Neural progenitor cell (in vitro differentiated cells): ENCODE measurements around the gene SPDYE6.

Source experiments
- EZH2 ChIP-seq: fragments of 200-600 bp; sonication (generic); IDR thresholded peaks from 2 replicates; pipeline ENCODE4 v1.6.1; 2017; ENCODE audit warnings: antibody characterized with exemption, mild to moderate bottlenecking, moderate library complexity
- TF ChIP-seq, protein P1 (sequence below): fragments of 200-600 bp; sonication (generic); IDR thresholded peaks from 2 replicates; pipeline ENCODE4 v1.5.1; 2017; ENCODE audit warnings: antibody characterized with exemption, mild to moderate bottlenecking

DNA sequence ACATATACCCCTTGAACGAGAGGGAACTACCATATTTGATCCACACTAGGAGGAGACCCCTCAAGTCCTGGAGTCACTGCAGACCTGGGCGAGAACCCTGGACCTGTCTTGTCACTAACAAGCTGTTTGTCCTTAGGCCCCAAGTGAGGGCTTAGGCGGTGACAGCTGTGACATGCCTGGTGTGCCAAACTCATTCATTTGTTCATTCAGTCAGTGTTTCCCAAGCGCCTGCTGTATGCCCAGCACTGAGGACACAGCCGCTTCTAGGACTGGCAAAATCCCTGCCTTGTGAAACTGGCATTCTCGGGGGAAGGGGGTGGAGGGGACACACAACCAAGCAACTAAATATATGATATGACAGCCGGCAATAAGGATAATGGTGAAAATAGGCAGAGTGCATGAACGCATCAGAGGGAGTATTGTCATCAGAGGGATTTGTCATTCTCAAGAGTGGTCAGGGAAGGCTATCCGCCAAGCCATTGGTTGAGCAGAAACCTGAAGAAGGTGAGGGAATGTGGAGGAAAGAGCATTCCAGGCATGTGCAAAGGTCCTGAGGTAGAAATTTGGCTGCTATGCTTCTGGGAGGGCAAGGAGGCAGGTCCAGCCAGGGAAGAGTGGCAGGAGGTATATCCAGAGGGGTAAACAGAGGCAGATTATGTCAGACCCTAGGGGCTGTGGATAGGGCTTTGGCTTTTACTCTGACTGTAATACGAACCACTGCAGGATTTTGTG, 58.6 kb downstream of the SPDYE6 start:
- TF ChIP-seq, protein P1, sequence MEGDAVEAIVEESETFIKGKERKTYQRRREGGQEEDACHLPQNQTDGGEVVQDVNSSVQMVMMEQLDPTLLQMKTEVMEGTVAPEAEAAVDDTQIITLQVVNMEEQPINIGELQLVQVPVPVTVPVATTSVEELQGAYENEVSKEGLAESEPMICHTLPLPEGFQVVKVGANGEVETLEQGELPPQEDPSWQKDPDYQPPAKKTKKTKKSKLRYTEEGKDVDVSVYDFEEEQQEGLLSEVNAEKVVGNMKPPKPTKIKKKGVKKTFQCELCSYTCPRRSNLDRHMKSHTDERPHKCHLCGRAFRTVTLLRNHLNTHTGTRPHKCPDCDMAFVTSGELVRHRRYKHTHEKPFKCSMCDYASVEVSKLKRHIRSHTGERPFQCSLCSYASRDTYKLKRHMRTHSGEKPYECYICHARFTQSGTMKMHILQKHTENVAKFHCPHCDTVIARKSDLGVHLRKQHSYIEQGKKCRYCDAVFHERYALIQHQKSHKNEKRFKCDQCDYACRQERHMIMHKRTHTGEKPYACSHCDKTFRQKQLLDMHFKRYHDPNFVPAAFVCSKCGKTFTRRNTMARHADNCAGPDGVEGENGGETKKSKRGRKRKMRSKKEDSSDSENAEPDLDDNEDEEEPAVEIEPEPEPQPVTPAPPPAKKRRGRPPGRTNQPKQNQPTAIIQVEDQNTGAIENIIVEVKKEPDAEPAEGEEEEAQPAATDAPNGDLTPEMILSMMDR, result no peak
- TF ChIP-seq EZH2, result no peak
